ENCODE data around the gene EIF3F. TPM values are rescaled to one million over a fixed set of nuclear protein-coding genes. Genes with fewer than 3 reads are reported as not detected.

The EIF3F gene
- total and polyA plus RNA-seq, 10 of the 15 experiments (the other 5 are each of a cell fraction or from before 2014, with no cell fraction given), result 81.3 to 461 (median 213) TPM

GRCh38 chr11:7994581-7995278 lies 7.6 kb downstream of the EIF3F start (continued):
- TF ChIP-seq BHLHE40 (IDR thresholded peaks at IDR 0.05; ENCODE audit: borderline replicate concordance in 1 of 2, low read depth in 2 of 2, low read length in 1 of 2) (no peak), NR2C1 (IDR thresholded peaks at IDR 0.05) (no peak), BCL3 (IDR thresholded peaks at IDR 0.05; ENCODE audit: borderline replicate concordance, insufficient read depth, low read depth, low read length, poor library complexity, severe bottlenecking) (no peak), IRF3 (IDR thresholded peaks at IDR 0.05) (no peak), SUZ12 (IDR thresholded peaks at IDR 0.05; ENCODE audit: unreplicated experiment) (no peak)

- SMC1A ChIA-PET (ENCODE audit: uncharacterized antibody, unreplicated experiment), result interaction anchor here (1.6 kb wide), 1 partner anchor 13 kb away, joined by 7 read pairs; the partner anchor contains the start of gene EIF3F
- H3K4me3 ChIP-seq, result no peak overlapping the region
- no peak overlapping the region for H2AFZ ChIP-seq (ENCODE audit: control insufficient read depth, low read depth, low read length)
- in situ Hi-C loops (cut with MboI) (no loop called here), intact Hi-C loops (cut with micrococcal nuclease; ENCODE audit: unreplicated experiment) (no loop called here)
- no peaks in the 10 kb centered on the region for H3K79me2 ChIP-seq (ENCODE audit: control insufficient read depth, insufficient read depth, low read length)
- WGBS (ENCODE audit: insufficient coverage, insufficient replicate concordance, low lambda C conversion rate, missing lambda C conversion rate), result 97% methylated on average over 10 of the region's 10 CpGs
- DNase-seq (ENCODE audit: low read depth, low spot score), result no peak
- ATAC-seq, result no peak
- H3K27me3 ChIP-seq (replicated peaks in 1 of 2; ENCODE audit: control insufficient read depth in 2 of 2, insufficient read depth in 2 of 2, low read length in 1 of 2), result no peaks in the 10 kb centered on the region
- POLR2A ChIA-PET, result no interaction called here
- H3K4me1 ChIP-seq (ENCODE audit: control insufficient read depth, insufficient read depth, low read length), result no peaks in the 10 kb centered on the region
- no peak overlapping the region for H3K4me2 ChIP-seq (ENCODE audit: control insufficient read depth, insufficient read depth)
- no peak overlapping the region for H3K9ac ChIP-seq (ENCODE audit: control insufficient read depth, insufficient read depth, low read length)
- no TSS peak for BruUV-seq (replicated peaks)
- no peak for FAIRE-seq
- H3K27ac ChIP-seq (ENCODE audit: control insufficient read depth, insufficient read depth), result no peak overlapping the region
- no peaks in the 10 kb centered on the region for H4K20me1 ChIP-seq (ENCODE audit: control insufficient read depth, insufficient read depth)
- CTCF ChIA-PET, result interaction anchor here (1.3 to 1.4 kb wide), 2 partner anchors 13 to 33 kb away, joined by 3 to 5 read pairs; partner anchors contain the start of gene EIF3F
- peaks cover 12 to 18% of the 10 kb centered on the region in 2 experiments; a peak in 3 of 4 replicates for H3K36me3 ChIP-seq (ENCODE audit: control insufficient read depth in 2 of 2, insufficient read depth in 2 of 2, low read length in 1 of 2)
- RAD21 ChIA-PET (ENCODE audit: unreplicated experiment), result no interaction called here
- no peaks in the 10 kb centered on the region for H3K9me3 ChIP-seq (replicated peaks; ENCODE audit: control insufficient read depth, insufficient read depth, low read length)
- TF ChIP-seq ZZZ3 (IDR thresholded peaks at IDR 0.05; ENCODE audit: control insufficient read depth, insufficient read length, low read depth) (no peak), FOXM1 (IDR thresholded peaks at IDR 0.05; ENCODE audit: low read depth, low read length) (no peak), NRF1 (conservative IDR thresholded peaks at IDR 0.05; ENCODE audit: low read depth, low read length) (no peak), ZNF687 (IDR thresholded peaks at IDR 0.05) (no peak), BHLHE40 (IDR thresholded peaks at IDR 0.05; ENCODE audit: borderline replicate concordance in 1 of 2, low read depth in 2 of 2, low read length in 1 of 2) (no peak), POU2F2 (IDR thresholded peaks at IDR 0.05; ENCODE audit: borderline replicate concordance, low read depth, low read length) (no peak)
- TF ChIP-seq, protein P1, sequence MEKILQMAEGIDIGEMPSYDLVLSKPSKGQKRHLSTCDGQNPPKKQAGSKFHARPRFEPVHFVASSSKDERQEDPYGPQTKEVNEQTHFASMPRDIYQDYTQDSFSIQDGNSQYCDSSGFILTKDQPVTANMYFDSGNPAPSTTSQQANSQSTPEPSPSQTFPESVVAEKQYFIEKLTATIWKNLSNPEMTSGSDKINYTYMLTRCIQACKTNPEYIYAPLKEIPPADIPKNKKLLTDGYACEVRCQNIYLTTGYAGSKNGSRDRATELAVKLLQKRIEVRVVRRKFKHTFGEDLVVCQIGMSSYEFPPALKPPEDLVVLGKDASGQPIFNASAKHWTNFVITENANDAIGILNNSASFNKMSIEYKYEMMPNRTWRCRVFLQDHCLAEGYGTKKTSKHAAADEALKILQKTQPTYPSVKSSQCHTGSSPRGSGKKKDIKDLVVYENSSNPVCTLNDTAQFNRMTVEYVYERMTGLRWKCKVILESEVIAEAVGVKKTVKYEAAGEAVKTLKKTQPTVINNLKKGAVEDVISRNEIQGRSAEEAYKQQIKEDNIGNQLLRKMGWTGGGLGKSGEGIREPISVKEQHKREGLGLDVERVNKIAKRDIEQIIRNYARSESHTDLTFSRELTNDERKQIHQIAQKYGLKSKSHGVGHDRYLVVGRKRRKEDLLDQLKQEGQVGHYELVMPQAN (conservative IDR thresholded peaks at IDR 0.05), result no peak
Observed at GRCh38 chr11:7999795-8000194, 12.7 kb downstream of the EIF3F start.
